Stomach (tissue), 4 donors: ENCODE data around the gene GRID2IP.

Source experiments
- EP300 ChIP-seq: sonication (generic); formaldehyde crosslinking; IDR thresholded peaks from one replicate; pipeline ENCODE4 v1.6.1; 2017; ENCODE audit warnings: antibody characterized with exemption
- POLR2A ChIP-seq, 4 donors: fragments of 450-650 bp; IDR thresholded peaks; one replicate each; pipeline ENCODE4 v1.6.1; 2016; ENCODE audit warnings: antibody characterized with exemption in 4 of 4, control low read depth in 2 of 4, mild to moderate bottlenecking in 1 of 4, moderate library complexity in 1 of 4
- POLR2AphosphoS5 ChIP-seq, 3 donors: sonication (generic); formaldehyde crosslinking; IDR thresholded peaks; one replicate each; pipeline ENCODE4 v1.6.1; 2016; ENCODE audit warnings: antibody characterized with exemption in 3 of 3
- TF ChIP-seq, protein P1 (sequence below), 7 experiments: fragments of 450-650 bp in 4 of 7; fragments of 200-600 bp in 3 of 7; sonication (generic) in 3 of 7; IDR thresholded peaks; one replicate each; pipeline ENCODE4 v1.5.1; 2016 to 2019; ENCODE audit warnings: antibody characterized with exemption in 7 of 7, control low read depth in 2 of 7, mild to moderate bottlenecking in 1 of 7

GRCh38 chr7:6559896-6560295, 8.6 kb upstream of the GRID2IP start:
- TF ChIP-seq POLR2A (IDR thresholded peaks at IDR 0.05) (no peak), POLR2AphosphoS5 (IDR thresholded peaks at IDR 0.05) (no peak), EP300 (no peak)
- TF ChIP-seq, protein P1, sequence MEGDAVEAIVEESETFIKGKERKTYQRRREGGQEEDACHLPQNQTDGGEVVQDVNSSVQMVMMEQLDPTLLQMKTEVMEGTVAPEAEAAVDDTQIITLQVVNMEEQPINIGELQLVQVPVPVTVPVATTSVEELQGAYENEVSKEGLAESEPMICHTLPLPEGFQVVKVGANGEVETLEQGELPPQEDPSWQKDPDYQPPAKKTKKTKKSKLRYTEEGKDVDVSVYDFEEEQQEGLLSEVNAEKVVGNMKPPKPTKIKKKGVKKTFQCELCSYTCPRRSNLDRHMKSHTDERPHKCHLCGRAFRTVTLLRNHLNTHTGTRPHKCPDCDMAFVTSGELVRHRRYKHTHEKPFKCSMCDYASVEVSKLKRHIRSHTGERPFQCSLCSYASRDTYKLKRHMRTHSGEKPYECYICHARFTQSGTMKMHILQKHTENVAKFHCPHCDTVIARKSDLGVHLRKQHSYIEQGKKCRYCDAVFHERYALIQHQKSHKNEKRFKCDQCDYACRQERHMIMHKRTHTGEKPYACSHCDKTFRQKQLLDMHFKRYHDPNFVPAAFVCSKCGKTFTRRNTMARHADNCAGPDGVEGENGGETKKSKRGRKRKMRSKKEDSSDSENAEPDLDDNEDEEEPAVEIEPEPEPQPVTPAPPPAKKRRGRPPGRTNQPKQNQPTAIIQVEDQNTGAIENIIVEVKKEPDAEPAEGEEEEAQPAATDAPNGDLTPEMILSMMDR (IDR thresholded peaks at IDR 0.05): no peak
